Right kidney (tissue), 1 donor: Measurements from ENCODE around the gene MEMO1.
"Not testable (repeated sequence)": the region's sequence is repeated elsewhere in the genome, so short reads cannot be mapped to it uniquely, and the experiment has no call there.

ENCODE experiments used
- DNase-seq: peaks from one replicate; pipeline ENCODE4 v3.0.0-alpha.2; 2016

Gene MEMO1

GRCh38 chr2:31999438-31999837 is 11.4 kb downstream of the MEMO1 start:
- no peak for DNase-seq

- no peak for DNase-seq
These were observed 12.0 kb downstream of the MEMO1 start for GRCh38 chr2:31998731-31999383.

GRCh38 chr2:31997653-31998052 is 13.2 kb downstream of the MEMO1 start:
- no peak for DNase-seq

GRCh38 chr2:31996571-31997150 is 14.1 kb downstream of the MEMO1 start:
- no peak for DNase-seq

GRCh38 chr2:31992934-31993333 is 17.9 kb downstream of the MEMO1 start:
- DNase-seq, result no peak

- no peak for DNase-seq
These were observed 18.7 kb downstream of the MEMO1 start for GRCh38 chr2:31992025-31992579.

- DNase-seq, result no peak
These were observed 20.9 kb downstream of the MEMO1 start for GRCh38 chr2:31989946-31990345.

GRCh38 chr2:31987454-31988220 is 23.2 kb downstream of the MEMO1 start:
- DNase-seq, result no peak

GRCh38 chr2:31986906-31987305 is 23.9 kb downstream of the MEMO1 start:
- no peak for DNase-seq

- DNase-seq, result no peak
These were observed 26.9 kb downstream of the MEMO1 start for GRCh38 chr2:31983762-31984467.

- DNase-seq, result no peak
These were observed 30.0 kb downstream of the MEMO1 start for GRCh38 chr2:31980674-31981356.

GRCh38 chr2:31979956-31980355 is 30.9 kb downstream of the MEMO1 start:
- DNase-seq, result no peak

GRCh38 chr2:31979018-31979417 is 31.8 kb downstream of the MEMO1 start:
- no peak for DNase-seq

- no peak for DNase-seq
These were observed 32.4 kb downstream of the MEMO1 start for GRCh38 chr2:31978436-31978835.

GRCh38 chr2:31973665-31974064 is 37.1 kb downstream of the MEMO1 start:
- DNase-seq, result no peak

- DNase-seq, result no peak
These were observed 38.7 kb downstream of the MEMO1 start for GRCh38 chr2:31972059-31972458.

- DNase-seq, result no peak
These were observed 41.6 kb downstream of the MEMO1 start for GRCh38 chr2:31969178-31969577.

GRCh38 chr2:31967790-31968189 is 43.0 kb downstream of the MEMO1 start:
- no peak for DNase-seq

- not testable (repeated sequence) for DNase-seq
These were observed 44.4 kb downstream of the MEMO1 start for GRCh38 chr2:31966402-31966801.

- no peak for DNase-seq
These were observed 45.7 kb downstream of the MEMO1 start for GRCh38 chr2:31965094-31965493.

GRCh38 chr2:31962757-31963361 is 47.9 kb downstream of the MEMO1 start:
- no peak for DNase-seq
